Hepatic stellate cell (primary cell): ENCODE measurements around the gene KLHL8.

Experiments
- DNase-seq: peaks from one replicate; pipeline ENCODE4 v3.0.0; 2011; ENCODE audit warnings: low spot score

The KLHL8 gene

GRCh38 chr4:87220094-87220822, at the start of gene KLHL8:
KLHL8 (minus strand) TSS chr4:87220618; CDS start chr4:87195539, 25,079 bp downstream.
- DNase-seq, result peak; percentile 91

DNA sequence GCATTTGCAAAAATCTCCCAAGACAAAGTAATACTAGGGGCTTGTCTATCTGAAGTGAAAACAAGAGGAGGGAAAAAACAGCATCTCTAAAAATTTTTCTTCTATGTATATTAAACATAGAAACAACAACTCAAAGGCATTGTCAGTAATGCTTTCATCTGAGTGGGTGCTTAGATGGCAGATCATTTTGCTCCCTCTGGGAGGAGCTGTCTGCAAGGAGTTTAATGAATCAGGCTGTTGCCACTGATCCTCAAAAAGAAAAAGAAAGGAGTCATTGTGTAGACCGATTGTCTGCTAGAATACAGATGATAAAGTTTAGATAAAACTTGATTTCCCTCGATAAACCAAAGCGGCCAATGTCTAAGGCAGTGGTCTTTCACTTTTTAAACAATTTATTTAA, 49.7 kb upstream of the KLHL8 start:
- DNase-seq, result peak; percentile 19

GRCh38 chr4:87268411-87268810, 48.0 kb upstream of the KLHL8 start:
- no peak for DNase-seq

- no peak for DNase-seq
Measured at GRCh38 chr4:87266986-87267385, 46.6 kb upstream of the KLHL8 start.

GRCh38 chr4:87262886-87263285, 42.5 kb upstream of the KLHL8 start:
- no peak for DNase-seq

DNA sequence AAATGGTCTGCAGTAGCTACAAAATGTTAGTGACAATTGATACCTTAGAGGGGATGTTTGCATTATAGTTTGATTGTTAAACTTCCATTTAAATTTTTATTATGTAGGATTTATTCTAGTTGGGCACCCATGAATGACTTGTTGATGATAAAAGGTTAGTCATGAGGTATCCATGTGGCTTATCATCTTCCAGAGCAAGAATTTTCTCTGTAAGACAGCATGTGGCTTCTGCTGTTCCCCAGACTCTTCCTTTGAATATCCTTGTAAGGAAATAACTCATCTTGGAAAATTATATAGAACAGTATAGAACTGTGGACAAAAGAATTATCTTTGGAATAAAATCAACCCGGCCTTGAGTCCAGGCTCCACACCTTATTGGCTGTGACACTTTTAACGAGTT, 40.1 kb upstream of the KLHL8 start:
- DNase-seq, result no peak

DNA sequence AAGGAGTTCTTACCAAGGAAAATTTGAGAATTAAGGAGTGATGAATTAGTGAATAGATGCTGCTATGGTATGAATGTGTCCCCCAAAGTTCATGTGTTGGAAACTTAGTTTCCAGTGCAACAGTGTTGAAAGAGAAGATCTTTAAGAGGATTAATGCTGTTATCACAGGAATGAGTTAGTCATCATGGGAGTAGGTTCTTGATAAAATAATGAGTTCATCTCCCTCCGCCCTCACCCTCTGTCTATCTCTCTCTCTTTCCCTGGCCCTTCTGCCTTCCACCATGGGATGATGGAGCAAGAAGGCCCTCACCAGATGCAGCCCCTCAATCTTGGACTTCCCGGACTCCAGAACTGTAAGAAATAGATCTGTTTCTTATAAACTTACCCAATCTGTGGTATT, 38.3 kb upstream of the KLHL8 start:
- no peak for DNase-seq

- DNase-seq, result no peak
Measured at GRCh38 chr4:87257523-87257922, 37.1 kb upstream of the KLHL8 start.

DNA sequence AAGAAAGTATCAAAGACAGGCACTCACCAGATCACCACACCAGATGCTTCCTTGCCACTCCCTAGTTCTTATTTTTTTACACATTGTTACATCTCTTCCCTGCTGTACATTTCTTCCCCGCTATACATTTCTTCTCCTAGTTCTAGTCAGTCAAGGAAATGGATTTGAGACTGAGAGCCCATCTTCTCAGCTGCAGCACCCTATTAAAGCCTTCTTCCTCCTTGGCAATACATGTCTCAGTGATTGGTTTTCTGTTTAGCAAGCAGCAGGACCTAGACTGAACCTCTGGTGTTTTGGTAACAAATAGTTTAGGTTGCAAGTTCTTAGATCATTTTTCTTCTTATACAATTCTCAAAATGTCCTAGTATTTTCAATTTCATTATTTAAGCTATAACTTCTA, 35.3 kb upstream of the KLHL8 start:
- no peak for DNase-seq

DNA sequence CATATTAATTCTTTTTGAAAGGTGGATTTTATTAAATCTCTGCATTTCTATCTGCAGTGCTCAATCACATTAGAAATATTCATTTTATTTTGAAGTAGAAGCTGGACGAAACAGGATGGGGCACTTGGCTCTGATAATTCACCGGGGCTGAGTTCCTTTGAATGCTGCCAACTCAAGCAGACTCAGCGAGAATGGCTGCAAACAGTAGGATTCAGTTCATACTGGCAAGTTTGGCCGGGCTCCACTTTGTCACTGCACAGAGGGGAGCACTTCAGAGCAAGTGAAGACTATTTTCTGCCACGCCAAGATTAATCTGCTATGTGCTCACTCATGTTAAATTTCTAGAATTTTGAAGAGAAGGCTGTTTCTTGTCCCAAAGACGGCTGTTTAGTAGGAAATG, 30.7 kb upstream of the KLHL8 start:
- no peak for DNase-seq

GRCh38 chr4:87250294-87250693, 29.9 kb upstream of the KLHL8 start:
- DNase-seq, result no peak

GRCh38 chr4:87249332-87250019, 29.1 kb upstream of the KLHL8 start:
- DNase-seq, result no peak

- DNase-seq, result no peak
Measured at GRCh38 chr4:87243426-87244053, 23.1 kb upstream of the KLHL8 start.

GRCh38 chr4:87241336-87241735, 20.9 kb upstream of the KLHL8 start:
- DNase-seq, result no peak

DNA sequence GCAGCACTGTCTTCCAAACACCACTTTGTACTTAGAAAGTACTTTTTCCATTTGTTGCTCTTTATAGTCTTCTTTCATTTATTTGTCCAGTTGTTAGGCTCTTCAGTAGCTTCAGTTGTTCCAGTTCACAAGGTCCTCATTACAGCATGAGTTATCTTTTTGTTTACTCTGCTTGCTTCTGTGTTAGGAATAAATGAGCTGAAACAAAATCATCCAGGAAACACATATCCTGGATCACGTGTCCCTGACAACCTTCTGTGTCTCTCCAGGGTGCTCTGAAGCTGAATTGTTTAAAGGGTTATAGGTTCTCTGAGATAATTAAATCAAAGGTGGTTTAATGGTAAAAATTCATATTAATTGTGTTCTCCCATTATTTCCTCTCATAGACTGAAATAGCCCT, 19.9 kb upstream of the KLHL8 start:
- no peak for DNase-seq

DNA sequence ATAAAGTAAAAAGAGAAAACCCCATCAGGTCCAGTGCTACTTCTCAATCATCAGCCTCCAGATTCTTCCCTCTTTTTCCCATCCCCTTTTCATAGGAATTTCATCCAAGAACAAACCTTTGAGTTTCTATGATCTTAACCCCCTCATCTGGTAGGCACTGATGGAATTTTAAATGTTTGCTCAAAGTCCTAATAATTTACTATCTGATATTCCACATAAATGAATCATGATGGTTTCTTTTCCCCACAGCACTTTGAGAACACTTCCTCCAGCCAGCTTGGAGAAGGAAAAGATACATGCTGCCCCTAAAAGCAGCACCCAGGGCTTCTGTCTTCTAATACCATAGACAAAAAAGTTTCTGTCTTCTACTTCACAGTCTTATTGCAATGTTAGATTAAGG, 19.4 kb upstream of the KLHL8 start:
- DNase-seq, result no peak

DNA sequence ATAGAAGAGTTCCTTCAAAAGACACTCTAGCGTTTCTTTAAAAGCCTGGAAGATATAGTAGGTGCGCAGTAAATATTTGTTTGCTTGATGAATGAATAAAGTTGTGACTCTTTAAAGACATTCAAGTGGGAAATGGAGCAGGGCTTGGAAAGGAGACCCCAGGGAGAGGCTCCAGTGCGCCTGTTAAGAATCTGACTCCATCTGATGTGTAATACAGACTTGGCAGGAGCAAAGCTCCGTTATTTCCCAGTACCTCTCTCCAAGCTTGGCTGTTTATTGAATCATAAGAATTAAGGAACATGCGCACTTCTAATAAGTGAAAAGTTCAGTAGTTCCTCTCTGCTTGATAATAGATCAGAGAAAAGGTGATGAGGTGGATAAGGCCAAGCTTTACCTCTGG, 18.8 kb upstream of the KLHL8 start:
- no peak for DNase-seq

GRCh38 chr4:87236861-87237260, 16.4 kb upstream of the KLHL8 start:
- DNase-seq, result no peak

DNA sequence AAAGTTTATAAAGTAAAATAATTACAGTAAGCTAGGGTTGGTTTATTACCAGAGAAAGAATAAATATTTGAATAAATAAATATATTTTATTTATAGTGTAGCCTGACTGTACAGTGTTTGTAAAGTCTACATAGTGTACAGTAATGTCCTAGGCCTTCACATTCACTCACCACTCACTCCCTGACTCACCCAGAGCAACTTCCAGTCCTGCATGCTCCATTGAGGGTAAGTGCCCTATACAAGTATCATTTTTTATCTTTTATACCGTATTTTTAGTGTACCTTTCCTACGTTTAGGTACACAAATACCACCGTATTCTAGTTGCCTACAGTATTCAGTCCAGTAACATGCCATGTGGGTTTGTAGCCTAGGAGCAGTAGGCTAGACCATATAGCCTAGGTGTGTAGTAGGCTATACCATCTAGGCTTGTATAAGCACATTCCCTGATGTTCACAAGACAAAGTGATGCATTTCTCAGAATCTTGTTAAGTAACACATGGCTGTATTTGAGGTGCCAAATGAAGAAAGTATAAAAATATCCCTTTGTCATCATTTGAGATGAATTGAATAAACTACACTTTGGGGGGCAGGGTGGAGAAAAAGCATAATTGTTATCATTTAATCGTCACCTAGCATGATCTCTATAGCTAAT, 14.7 kb upstream of the KLHL8 start:
- no peak for DNase-seq

DNA sequence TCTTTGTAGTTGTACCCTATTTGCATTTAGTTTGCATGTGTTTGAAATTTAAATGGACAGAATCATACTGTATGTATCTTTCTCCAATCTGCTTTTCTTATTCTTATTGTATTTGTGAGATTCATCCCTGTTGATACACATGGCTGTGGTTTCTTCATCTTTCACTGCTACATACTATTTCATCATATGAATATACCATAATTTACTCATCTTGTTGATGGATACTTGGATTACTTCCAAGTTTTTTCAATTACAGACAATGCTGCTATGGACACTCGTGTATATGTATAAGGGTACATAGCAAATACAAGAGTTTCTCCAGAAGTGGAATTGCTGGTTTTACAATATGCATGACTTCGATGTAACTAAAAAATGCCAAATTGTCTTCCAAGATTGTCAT, 11.8 kb upstream of the KLHL8 start:
- no peak for DNase-seq

DNA sequence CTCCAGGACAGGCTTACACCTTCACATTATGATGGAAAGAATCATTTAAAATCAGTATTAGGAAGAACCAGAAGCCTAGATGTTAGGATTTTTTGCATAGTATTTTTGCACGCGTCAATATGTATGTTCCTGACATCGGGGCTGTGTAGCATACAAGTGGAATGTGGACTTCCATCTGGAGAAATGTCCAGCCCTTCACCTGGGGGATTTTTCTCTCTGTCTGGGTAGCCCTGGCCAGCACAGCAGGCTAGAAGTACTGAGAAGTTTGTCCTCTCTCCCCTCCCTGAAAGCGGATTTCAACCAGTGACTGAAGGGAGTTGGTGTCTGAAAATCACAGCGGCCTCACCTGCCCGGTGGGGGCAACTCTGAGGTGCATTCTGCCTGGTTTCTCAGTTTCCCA, 10.4 kb upstream of the KLHL8 start:
- no peak for DNase-seq

DNA sequence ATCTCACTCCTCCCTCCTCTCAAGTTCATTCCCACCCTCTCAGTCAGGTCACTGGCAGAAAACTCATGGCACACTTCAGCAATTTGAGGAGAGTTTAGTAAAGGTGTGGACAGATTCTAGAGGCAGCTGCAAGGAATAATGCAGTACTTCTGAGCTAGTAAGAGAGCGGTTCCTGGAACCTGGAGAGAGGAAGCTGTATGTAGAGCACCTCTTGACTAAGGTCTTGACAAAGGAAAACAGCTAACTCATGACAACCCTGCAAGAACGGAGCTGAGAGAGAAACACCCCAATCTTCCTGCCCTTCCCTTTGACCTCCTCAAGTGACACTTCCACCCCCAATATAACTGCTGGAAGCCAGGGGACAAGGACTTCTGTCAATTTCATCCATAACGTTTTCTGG, 9.6 kb upstream of the KLHL8 start:
- DNase-seq, result no peak
